AG08396 (cell line): ENCODE data around the gene SLC9A5.

Experiments
- DNase-seq: peaks from one replicate; pipeline ENCODE4 v3.0.0; 2012; ENCODE audit warnings: low spot score, mixed read lengths

SLC9A5 gene

GRCh38 chr16:67240506-67240905, 8.3 kb upstream of the SLC9A5 start:
- no peak for DNase-seq

GRCh38 chr16:67241008-67241900, 7.5 kb upstream of the SLC9A5 start:
- DNase-seq = peak; percentile 86

- DNase-seq = no peak
Observed at GRCh38 chr16:67242138-67242730, 6.5 kb upstream of the SLC9A5 start.

GRCh38 chr16:67243481-67243880, 5.3 kb upstream of the SLC9A5 start:
- DNase-seq = no peak

GRCh38 chr16:67244387-67245185, 4.2 kb upstream of the SLC9A5 start:
- DNase-seq = peak; percentile 80

GRCh38 chr16:67245186-67245585, 3.6 kb upstream of the SLC9A5 start:
- DNase-seq = no peak

GRCh38 chr16:67245674-67246080, 3.1 kb upstream of the SLC9A5 start:
- no peak for DNase-seq

GRCh38 chr16:67246081-67246755, 2.6 kb upstream of the SLC9A5 start:
- peak; percentile 77 for DNase-seq

- DNase-seq = no peak
Observed at GRCh38 chr16:67246756-67247191, 2.0 kb upstream of the SLC9A5 start.

- DNase-seq = peak; percentile 97
Observed at GRCh38 chr16:67247192-67248072, 1.3 kb upstream of the SLC9A5 start, which contains the start of gene FHOD1. Gene FHOD1, minus strand, starts transcription at chr16:67247481. Its CDS starts 71 bp downstream, at chr16:67247410.

- DNase-seq = no peak
Observed at GRCh38 chr16:67248073-67248400, 742 bp upstream of the SLC9A5 start.

- DNase-seq = no peak
Observed at GRCh38 chr16:67249178-67250044, 632 bp downstream of the SLC9A5 start.

- no peak for DNase-seq
Observed at GRCh38 chr16:67250045-67250327, 1.2 kb downstream of the SLC9A5 start.

- no peak for DNase-seq
Observed at GRCh38 chr16:67252609-67253497, 4.1 kb downstream of the SLC9A5 start.

GRCh38 chr16:67254801-67255552, 6.2 kb downstream of the SLC9A5 start:
- no peak for DNase-seq

- DNase-seq = no peak
Observed at GRCh38 chr16:67255553-67256221, 6.9 kb downstream of the SLC9A5 start.

- DNase-seq = no peak
Observed at GRCh38 chr16:67256701-67257230, 8.0 kb downstream of the SLC9A5 start.
